HG03457 (cell line): ENCODE measurements around the gene STON2.
"Not testable (repeated sequence)": the region's sequence is repeated elsewhere in the genome, so short reads cannot be mapped to it uniquely, and the experiment has no call there.

Experiments
- ATAC-seq: cut with Tn5 transposase; IDR thresholded peaks from one replicate; pipeline ENCODE4 v1.9.1; 2021; ENCODE audit warnings: moderate number of reproducible peaks; ENCODE audit not compliant: unreplicated experiment

STON2 gene

DNA sequence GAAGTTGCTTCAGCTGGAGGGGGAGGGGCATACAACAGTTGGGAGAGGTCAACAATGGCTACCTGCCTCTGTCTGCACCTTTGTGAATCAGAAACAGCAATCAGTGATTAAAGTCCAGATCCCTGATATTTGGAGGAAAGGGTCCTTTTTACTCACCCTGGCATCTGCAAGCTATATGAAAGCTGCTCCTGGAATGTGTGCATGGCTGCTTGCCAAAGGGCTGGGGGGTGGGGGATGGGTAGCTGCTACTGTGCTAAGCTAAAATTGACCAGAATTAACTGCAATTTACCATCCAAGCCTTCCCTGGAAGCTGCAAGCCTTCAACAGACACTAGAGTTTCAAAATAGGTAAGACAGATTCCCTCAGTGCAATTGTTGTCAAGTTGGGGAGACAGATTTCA, 165.8 kb downstream of the STON2 start:
- no peak for ATAC-seq

DNA sequence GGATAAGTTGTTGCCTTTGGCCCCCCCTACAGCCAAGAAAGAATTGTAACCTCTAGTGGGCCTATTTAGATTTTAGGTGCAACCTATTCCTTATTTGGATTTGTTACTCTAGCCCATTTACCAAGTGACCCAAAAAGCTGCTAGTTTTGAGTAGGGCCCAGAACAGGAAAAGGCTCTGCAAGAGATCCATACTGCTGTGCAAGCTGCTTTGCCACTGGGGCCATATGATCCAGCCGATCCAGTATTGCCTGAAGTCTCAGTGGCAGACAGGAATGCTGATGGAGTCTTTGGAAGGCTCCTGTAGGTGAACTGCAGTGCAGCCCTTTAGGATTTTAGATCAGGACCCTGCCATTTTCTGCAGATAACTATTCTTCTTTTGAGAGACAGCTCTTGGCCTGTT, 166.5 kb downstream of the STON2 start:
- no peak for ATAC-seq

DNA sequence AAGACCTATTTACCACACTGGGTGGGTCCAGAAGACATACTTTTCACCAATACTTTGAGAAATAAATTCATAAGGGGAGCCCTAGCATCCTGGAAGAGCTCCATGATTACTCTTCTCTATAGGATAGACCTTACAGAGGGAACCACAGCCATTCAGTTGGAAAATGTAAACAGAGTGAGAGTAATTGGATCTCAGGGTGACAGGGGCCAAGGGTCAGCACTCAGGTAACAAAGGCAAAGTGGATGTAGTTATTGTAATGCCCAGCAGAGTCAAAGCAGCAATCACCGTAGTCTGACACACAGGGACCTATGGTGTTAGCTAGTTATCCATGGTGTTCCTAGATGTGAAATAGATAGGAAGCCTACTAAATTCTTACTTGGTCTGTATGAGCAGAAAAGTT, 168.6 kb downstream of the STON2 start:
- no peak for ATAC-seq

DNA sequence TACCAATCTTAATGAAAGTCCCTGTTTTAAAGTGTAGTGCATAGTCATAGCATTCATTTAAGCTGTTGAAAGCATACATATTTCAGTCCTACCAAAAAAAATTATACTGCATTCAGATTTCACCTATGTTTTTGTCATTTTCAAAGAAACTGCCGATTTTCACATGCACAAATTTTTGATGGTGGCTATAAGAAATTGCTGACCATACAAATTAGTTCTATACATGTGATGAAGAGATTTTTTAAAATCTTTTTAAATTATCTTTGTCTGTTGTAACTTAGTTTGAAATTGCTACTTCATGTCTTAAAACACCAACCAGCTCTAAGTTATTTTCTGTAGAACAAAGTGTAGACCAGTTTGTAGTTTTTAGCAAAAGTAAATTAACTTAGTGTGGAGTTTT, 175.9 kb downstream of the STON2 start:
- ATAC-seq, result no peak

DNA sequence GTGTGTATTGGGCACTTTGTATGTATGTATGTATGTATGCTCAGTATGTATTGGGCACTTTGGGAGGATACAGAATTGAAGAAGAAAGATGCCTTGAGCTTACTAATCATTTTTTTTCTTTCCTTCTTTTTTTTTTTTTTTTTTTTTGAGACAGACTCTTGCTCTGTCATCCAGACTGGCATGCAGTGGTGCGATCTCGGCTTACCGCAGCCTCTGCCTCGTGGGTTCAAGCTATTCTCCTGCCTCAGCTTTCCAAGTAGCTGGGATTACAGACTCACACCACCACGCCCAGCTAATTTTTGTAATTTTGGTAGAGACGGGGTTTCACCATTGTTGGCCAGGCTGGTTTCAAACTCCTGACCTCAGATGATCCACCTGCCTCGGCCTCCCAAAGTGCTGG, 176.3 kb downstream of the STON2 start:
- not testable (repeated sequence) for ATAC-seq

DNA sequence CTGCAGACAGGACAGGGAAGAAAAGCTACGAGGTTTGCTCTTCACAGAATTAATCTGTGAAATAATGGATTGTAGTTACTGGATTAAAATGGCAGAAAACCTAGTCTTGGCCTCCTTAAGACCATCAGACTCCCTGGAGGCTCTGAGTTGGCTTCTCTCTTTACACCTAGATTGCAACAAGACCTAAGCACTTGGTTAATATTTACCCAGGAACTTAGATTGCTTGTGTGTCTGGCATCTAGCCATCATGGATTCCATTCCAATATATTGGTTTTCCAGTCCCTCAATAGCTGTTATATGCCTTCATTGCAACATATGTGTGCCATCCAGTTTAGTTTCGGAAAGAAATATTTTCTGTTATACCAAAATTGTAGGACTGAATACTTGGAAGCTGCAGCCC, 177.4 kb downstream of the STON2 start:
- ATAC-seq, result no peak

DNA sequence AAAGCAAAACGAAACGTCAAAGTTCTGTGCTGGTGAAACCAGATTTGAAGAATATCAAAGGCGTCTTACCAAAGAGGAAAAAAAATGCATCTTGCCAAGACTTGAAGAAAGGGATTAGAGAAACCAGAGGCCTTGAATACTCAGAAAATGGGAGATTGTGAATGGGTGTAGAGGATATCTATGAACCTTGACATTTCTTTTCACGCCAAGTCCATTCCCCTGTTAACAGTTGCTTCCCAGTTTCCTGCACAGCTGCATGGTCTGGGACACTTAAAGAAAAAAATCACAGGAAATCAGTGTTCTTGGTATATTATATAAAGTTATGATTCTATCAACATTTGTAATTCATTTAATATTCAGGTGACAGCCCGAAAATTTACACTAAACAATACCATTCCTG, 178.0 kb downstream of the STON2 start:
- ATAC-seq, result no peak

DNA sequence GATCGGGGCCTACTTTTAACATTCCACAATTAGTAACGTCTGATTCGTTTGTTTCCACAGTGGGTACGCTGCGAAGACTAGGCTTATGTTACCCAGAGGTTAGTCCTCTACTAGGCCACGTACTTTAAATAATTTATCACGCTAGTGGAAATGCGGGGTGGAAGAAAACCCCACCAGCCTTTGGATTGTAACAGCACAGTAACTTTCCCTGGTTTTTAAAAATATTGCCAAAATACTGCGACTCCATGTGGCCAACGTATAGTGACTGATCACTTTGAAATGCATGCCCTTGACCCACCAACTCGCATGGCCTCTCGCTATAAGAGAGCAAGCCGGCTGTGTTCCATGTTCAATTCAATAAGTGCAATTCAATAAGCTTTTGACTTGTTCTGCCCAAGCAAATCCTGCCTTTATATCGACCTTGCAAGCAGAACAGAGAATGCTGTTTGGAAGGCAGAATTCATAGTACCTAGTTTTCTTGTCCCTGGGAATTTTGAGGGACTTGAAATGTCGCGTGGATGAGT, 178.5 kb downstream of the STON2 start:
- ATAC-seq, result no peak

DNA sequence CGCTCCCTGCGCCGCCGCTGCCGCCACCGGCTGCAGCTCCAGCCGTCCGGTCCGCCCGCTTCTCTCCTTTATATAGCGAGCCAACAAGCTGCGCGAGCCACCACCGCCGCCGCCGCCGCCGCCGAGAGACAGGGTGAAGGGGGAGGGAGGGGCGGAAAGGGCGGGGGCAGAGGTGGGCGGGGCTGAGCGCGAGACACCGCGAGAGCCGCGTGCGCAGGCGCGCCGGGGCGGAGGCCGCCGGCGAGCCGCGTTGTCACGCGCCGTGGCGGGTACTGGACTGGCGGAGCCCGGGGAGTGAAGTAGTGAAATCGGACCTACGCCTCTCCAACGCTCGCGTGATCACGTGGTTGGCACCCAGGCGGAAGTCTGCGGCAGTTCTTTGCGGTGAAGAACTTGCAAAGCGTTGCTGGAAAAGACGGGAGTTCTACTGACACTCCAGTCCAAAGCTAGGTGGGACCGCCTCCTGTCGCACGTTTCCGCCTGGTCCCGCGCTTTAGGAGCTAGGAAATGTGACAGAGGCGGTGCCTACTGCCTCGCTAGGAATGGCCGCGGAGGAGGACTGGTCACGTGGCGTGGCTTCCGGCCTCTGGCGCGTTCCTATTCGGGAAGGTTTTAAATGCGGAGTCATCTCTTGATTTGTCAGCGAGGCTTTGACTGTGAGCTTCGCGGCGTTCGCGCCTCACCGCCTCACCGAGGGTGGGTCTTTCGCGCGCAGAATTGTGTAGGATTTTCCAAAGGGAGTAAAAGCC, 179.1 kb downstream of the STON2 start, which contains the start of gene GTF2A1:
Gene GTF2A1 (minus strand): TSS at position 130 of the 749 bp plus-strand sequence. CDS start 441 bp downstream, outside the sequence.
- peak; percentile 62 for ATAC-seq

DNA sequence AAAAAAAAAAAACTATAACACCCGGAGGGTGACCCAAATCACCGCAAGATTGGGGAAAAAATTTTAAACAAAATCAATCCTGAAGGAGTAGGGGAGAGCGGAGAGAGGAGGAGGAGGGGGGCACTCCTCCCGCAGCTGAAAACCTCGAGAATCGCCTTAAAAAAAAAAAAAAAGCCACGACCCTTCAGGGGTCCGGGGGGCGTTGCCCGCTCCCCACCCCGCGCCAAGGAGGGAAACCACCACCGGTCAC, 179.6 kb downstream of the STON2 start:
- ATAC-seq, result no peak

DNA sequence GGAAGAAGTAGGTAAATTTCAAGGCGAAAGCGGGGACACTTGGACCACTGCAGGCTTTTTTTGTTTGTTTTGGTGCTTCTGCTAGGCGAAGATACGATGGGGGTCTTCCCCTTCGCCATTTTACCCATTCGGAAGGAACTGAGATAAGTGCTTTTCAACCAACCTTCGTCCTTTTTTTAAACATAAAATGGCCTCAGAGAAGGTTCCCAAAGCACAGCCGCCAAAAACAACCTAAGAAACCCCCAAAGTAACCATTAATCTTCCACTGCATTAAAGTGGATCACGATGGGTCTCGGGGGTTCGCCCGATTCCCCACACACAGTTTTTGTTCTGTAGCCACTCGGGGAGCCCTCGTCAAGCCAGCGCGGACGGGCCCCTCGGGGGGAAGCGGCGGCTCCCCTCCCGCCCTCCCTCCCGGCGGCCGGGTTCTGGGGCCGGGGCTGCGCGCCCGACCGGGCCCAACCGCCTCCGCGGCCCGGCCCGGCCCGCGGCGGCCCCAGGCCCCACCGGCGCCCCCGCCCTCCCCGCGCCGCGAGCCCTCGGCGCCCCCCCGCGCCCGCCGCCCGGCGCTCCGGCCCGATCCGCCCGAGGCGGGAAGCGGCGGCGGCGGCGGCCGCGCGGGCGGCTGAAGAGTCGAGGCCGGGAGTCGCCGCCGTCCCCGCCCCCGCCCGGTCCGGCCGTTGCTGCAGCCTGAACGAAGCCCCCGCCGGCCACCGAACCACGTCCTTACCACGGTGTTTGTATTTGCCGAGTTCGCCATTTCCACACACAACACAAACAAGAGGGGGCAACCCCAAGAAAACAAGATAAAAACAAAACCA, 180.2 kb downstream of the STON2 start:
- no peak for ATAC-seq

DNA sequence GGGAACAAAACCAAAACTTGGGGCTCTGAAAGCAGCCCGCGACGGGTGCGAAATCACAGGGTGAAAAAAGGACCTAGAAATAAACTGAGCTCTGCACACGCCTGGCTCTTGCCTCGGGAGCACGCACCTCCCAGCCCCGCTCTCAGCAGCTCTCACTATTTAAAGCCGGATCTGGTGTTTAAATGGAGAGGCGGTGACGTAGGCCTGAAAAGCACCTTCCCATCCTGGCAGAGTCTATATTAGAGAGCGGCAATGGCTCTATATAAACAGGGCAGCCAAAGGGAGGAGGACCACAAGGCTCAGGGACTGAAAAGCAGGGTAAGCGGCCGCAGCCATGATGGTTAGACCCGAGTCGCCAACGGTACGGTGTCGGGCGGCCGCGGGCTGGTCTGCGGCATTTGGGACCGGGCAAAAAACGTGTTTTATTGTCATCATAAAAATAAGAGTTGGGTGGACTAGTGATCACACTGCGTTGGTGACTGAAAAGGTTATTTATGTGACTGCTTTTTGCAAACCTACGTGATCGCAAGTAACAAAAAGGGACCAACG, 180.8 kb downstream of the STON2 start:
- ATAC-seq, result peak; percentile 68

DNA sequence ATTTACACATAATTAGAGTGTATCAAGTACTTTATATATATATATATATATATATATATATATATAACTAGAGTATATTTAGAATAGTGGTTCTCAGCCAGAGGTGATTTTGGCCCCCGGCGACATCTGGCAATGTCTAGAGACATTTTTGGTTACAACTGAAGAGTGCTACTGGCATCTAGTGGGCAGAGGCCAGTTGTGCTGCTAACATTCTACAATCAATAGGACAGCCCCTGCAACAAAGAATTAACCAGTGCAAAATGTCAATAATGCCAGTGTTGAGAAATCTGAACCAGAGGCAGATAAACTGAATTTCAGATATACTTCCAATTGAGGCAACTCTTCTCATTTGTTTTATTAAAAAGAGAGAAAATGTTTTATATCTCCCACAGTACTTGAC, 188.3 kb downstream of the STON2 start:
- no peak for ATAC-seq
